Midbrain (tissue), 1 donor: ENCODE results near the gene GPI.

Source experiments
- DNase-seq: peaks from one replicate; lab custom pipeline; 2025; lab: John Stamatoyannopoulos, UW

GPI gene

GRCh38 chr19:34341935-34342680 is 22.9 kb upstream of the GPI start:
- no peak for DNase-seq

- DNase-seq: no peak
These were observed 21.2 kb upstream of the GPI start for GRCh38 chr19:34343751-34344150.

- peak; percentile 84 for DNase-seq
These were observed 19.0 kb upstream of the GPI start for GRCh38 chr19:34345947-34346351.

- DNase-seq: no peak
These were observed 17.3 kb upstream of the GPI start for GRCh38 chr19:34347561-34348165.

- DNase-seq: no peak
These were observed 16.0 kb upstream of the GPI start for GRCh38 chr19:34348899-34349487.

- no peak for DNase-seq
These were observed 14.8 kb upstream of the GPI start for GRCh38 chr19:34350161-34350561.

- no peak for DNase-seq
These were observed 13.6 kb upstream of the GPI start for GRCh38 chr19:34351382-34351826.

GRCh38 chr19:34353546-34353945 is 11.4 kb upstream of the GPI start:
- DNase-seq: no peak

- no peak for DNase-seq
These were observed 9.8 kb upstream of the GPI start for GRCh38 chr19:34355201-34355600.

GRCh38 chr19:34356875-34357274 is 8.1 kb upstream of the GPI start:
- no peak for DNase-seq

- DNase-seq: no peak
These were observed 7.6 kb upstream of the GPI start for GRCh38 chr19:34357431-34357830.

GRCh38 chr19:34359140-34359953 is 5.6 kb upstream of the GPI start:
- DNase-seq: peak; percentile 89

GRCh38 chr19:34359954-34360315 is 5.1 kb upstream of the GPI start:
- DNase-seq: no peak

- DNase-seq: no peak
These were observed 4.6 kb upstream of the GPI start for GRCh38 chr19:34360354-34360909.

GRCh38 chr19:34362679-34363069 is 2.3 kb upstream of the GPI start:
- no peak for DNase-seq

GRCh38 chr19:34363094-34363493 is 1.9 kb upstream of the GPI start:
- no peak for DNase-seq

- DNase-seq: no peak
These were observed 1.1 kb upstream of the GPI start for GRCh38 chr19:34363930-34364329.

- no peak for DNase-seq
These were observed 550 bp upstream of the GPI start for GRCh38 chr19:34364462-34364829.

GRCh38 chr19:34365463-34366401 is 736 bp downstream of the GPI start:
- DNase-seq: peak; percentile 13

- no peak for DNase-seq
These were observed 2.0 kb downstream of the GPI start for GRCh38 chr19:34366738-34367623.
